IMR-90 (cell line): ENCODE data around the gene FEZ2. TPM values are rescaled to one million over a fixed set of nuclear protein-coding genes. Genes with fewer than 3 reads are reported as not detected.

Source experiments
- ATAC-seq: fragments of 200-7000 bp; cut with Tn5 transposase; 2 replicates; pipeline ENCODE4 v1.9.1; 2020; ENCODE audit warnings: low read depth, mild to moderate bottlenecking, moderate library complexity
- BruUV-seq: library from RNA; stranded (reverse); fragments of 400-500 nt; replicated peaks from 2 replicates; lab custom pipeline; 2021; lab: Mats Ljungman, UMichigan
- CTCF ChIA-PET: fragments of 300-600 bp; formaldehyde crosslinking; extraction: SDS; loops from one replicate; lab custom pipeline; 2021; ENCODE audit warnings: antibody characterized with exemption; lab: Yijun Ruan, JAX
- POLR2A ChIA-PET: fragments of 300-600 bp; sonication (Branson Sonifier 250); formaldehyde crosslinking; loops from one replicate; lab custom pipeline; 2022; ENCODE audit warnings: antibody characterized with exemption; ENCODE audit not compliant: unreplicated experiment; lab: Charles Lee
- DNase-seq: peaks from one replicate; pipeline ENCODE4 v3.0.0; 2013
- H2AFZ ChIP-seq: replicated peaks from 2 replicates; pipeline ENCODE3; 2013; ENCODE audit warnings: low read length, mild to moderate bottlenecking; ENCODE audit not compliant: poor library complexity
- H2AK5ac ChIP-seq: 2 replicates; pipeline ENCODE4 v1.6.1; 2013; ENCODE audit warnings: low read depth, low read length, inconsistent platforms
- H2AK9ac ChIP-seq: replicated peaks from 2 replicates; pipeline ENCODE3; 2013; ENCODE audit warnings: mild to moderate bottlenecking, low read depth, low read length, moderate library complexity; ENCODE audit not compliant: poor library complexity
- H2BK120ac ChIP-seq: 2 replicates; pipeline ENCODE4 v1.6.1; 2013; ENCODE audit warnings: low read depth, low read length, inconsistent platforms
- H2BK15ac ChIP-seq: 3 replicates; pipeline ENCODE4 v1.6.1; 2013; ENCODE audit warnings: low read depth, low read length, inconsistent platforms
- H2BK20ac ChIP-seq: 2 replicates; pipeline ENCODE4 v1.6.1; 2013; ENCODE audit warnings: low read depth, mild to moderate bottlenecking, inconsistent platforms, low read length, moderate library complexity
- H2BK5ac ChIP-seq: 2 replicates; pipeline ENCODE4 v1.6.1; 2013; ENCODE audit warnings: mild to moderate bottlenecking, low read depth, low read length, inconsistent platforms; ENCODE audit not compliant: poor library complexity, severe bottlenecking
- H3K14ac ChIP-seq: replicated peaks from 2 replicates; pipeline ENCODE4 v1.6.1; 2013; ENCODE audit warnings: low read depth, low read length, inconsistent platforms
- H3K18ac ChIP-seq: 2 replicates; pipeline ENCODE4 v1.6.1; 2013; ENCODE audit warnings: low read depth, low read length, control low read depth
- H3K23ac ChIP-seq: 2 replicates; pipeline ENCODE4 v1.6.1; 2013; ENCODE audit warnings: low read depth, low read length, inconsistent platforms
- H3K27ac ChIP-seq: 2 replicates; pipeline ENCODE4 v1.5.1; 2013; ENCODE audit warnings: mild to moderate bottlenecking, control low read depth, low read length; ENCODE audit not compliant: insufficient read depth
- H3K27me3 ChIP-seq: 2 replicates; pipeline ENCODE4 v1.6.1; 2013; ENCODE audit warnings: low read length; ENCODE audit not compliant: control insufficient read depth, insufficient read depth
- H3K36me3 ChIP-seq: 2 replicates; pipeline ENCODE4 v1.6.1; 2013; ENCODE audit warnings: low read length, mixed read lengths; ENCODE audit not compliant: control insufficient read depth, insufficient read depth
- H3K4ac ChIP-seq: 2 replicates; pipeline ENCODE4 v1.6.1; 2013; ENCODE audit warnings: low read depth, low read length, inconsistent platforms
- H3K4me1 ChIP-seq: 2 replicates; pipeline ENCODE4 v1.6.1; 2013; ENCODE audit warnings: low read length, mixed read lengths; ENCODE audit not compliant: control insufficient read depth, insufficient read depth
- H3K4me2 ChIP-seq: 2 replicates; pipeline ENCODE4 v1.6.1; 2013; ENCODE audit warnings: low read depth, mild to moderate bottlenecking, control low read depth, low read length, moderate library complexity
- H3K4me3 ChIP-seq: 2 replicates; pipeline ENCODE4 v1.5.1; 2013; ENCODE audit warnings: low read depth, mild to moderate bottlenecking, control low read depth, low read length, moderate library complexity; ENCODE audit not compliant: insufficient read depth
- H3K56ac ChIP-seq: 2 replicates; pipeline ENCODE4 v1.6.1; 2013; ENCODE audit warnings: low read length, inconsistent platforms; ENCODE audit not compliant: insufficient read depth; ENCODE audit errors: extremely low read depth
- H3K79me1 ChIP-seq, 2 experiments: 2 replicates each; pipeline ENCODE4 v1.6.1; 2013; ENCODE audit warnings: low read length in 2 of 2, inconsistent platforms in 1 of 2, low read depth in 1 of 2
- H3K9ac ChIP-seq: 2 replicates; pipeline ENCODE4 v1.6.1; 2013; ENCODE audit warnings: low read depth, low read length, control low read depth
- H3K9me1 ChIP-seq: 2 replicates; pipeline ENCODE4 v1.6.1; 2013; ENCODE audit warnings: low read length, inconsistent platforms; ENCODE audit not compliant: insufficient read depth
- H3K9me3 ChIP-seq: 2 replicates; pipeline ENCODE4 v1.6.1; 2013; ENCODE audit warnings: low read length; ENCODE audit not compliant: control insufficient read depth, insufficient read depth
- H4K20me1 ChIP-seq: 2 replicates; pipeline ENCODE4 v1.6.1; 2013; ENCODE audit warnings: low read length, inconsistent platforms; ENCODE audit not compliant: insufficient read depth
- H4K5ac ChIP-seq: 2 replicates; pipeline ENCODE4 v1.6.1; 2013; ENCODE audit warnings: mild to moderate bottlenecking, low read depth, low read length, control low read depth
- H4K8ac ChIP-seq, 2 experiments: 2 replicates each; pipeline ENCODE4 v1.6.1; 2013; ENCODE audit warnings: low read depth in 2 of 2, low read length in 2 of 2, control low read depth in 1 of 2, inconsistent platforms in 1 of 2
- H4K91ac ChIP-seq: 2 replicates; pipeline ENCODE4 v1.6.1; 2013; ENCODE audit warnings: low read depth, low read length, inconsistent platforms; ENCODE audit not compliant: insufficient read depth
- CEBPB ChIP-seq: IDR thresholded peaks from 2 replicates; pipeline ENCODE4 v1.6.1; 2012; ENCODE audit warnings: low read depth, low read length, improper control_type of control experiment
- ELK1 ChIP-seq: fragments of 150-350 bp; IDR thresholded peaks from 2 replicates; pipeline ENCODE4 v1.6.1; 2016; ENCODE audit warnings: low read depth, mild to moderate bottlenecking, low read length, moderate library complexity, borderline replicate concordance
- MAFK ChIP-seq: IDR thresholded peaks from 2 replicates; pipeline ENCODE4 v1.6.1; 2012; ENCODE audit warnings: low read depth, low read length, improper control_type of control experiment
- MAZ ChIP-seq: IDR thresholded peaks from 2 replicates; pipeline ENCODE4 v1.6.1; 2012; ENCODE audit warnings: low read depth, mild to moderate bottlenecking, low read length, improper control_type of control experiment, moderate library complexity, borderline replicate concordance
- RAD21 ChIP-seq: IDR thresholded peaks from 2 replicates; pipeline ENCODE4 v1.6.1; 2012; ENCODE audit warnings: low read length, improper control_type of control experiment
- WGBS, 2 experiments: methylation state at CpG; one replicate each; pipeline versions ENCODE4 v1.1.5 to v1.1.7; 2013; ENCODE audit warnings: missing lambda C conversion rate in 2 of 2; ENCODE audit not compliant: insufficient read length in 1 of 2; ENCODE audit errors: extremely low coverage in 2 of 2; 5-methylcytosine and 5-hydroxymethylcytosine counted together
- dilution Hi-C: fragments of 300-500 bp; cut with HindIII; formaldehyde crosslinking; loops from one replicate; pipeline ENCODE4 v1.14.3; 2018; ENCODE audit warnings: low sequenced_read_pairs; ENCODE audit not compliant: unreplicated experiment
- in situ Hi-C: fragments of 300-500 bp; cut with MboI; formaldehyde crosslinking; loops from 3 replicates; pipeline ENCODE4 v1.14.3; 2019; ENCODE audit warnings: low sequenced_read_pairs, inconsistent platforms, mixed read lengths
- intact Hi-C: fragments of 100-400 bp; cut with micrococcal nuclease; formaldehyde crosslinking; loops from 2 replicates; pipeline ENCODE4 v1.10.0; 2022
- polyA plus RNA-seq, 3 experiments: library from polyadenylated mRNA; depleted of rRNA; stranded (reverse); fragments of >200 nt; gene quantifications; 2 replicates each; pipeline ENCODE4 v1.2.3, GENCODE V29; 2012; ENCODE audit warnings: low replicate concordance in 1 of 3
- total RNA-seq: library from RNA; depleted of rRNA; stranded (reverse); fragments of >200 nt; gene quantifications from 2 replicates; pipeline ENCODE4 v1.2.3, GENCODE V29; 2012

The FEZ2 gene
- total and polyA plus RNA-seq, 2 of the 4 experiments (the other 2 are of a cell fraction), result 19.4 to 31.6 TPM

GRCh38 chr2:36578343-36579296 is 19.3 kb downstream of the FEZ2 start:
- in situ Hi-C loops, result no loop called here

More at GRCh38 chr2:36578343-36579296, 19.3 kb downstream of the FEZ2 start:
- H3K9me3 ChIP-seq, result no peaks in the 10 kb centered on the region
- H2BK20ac ChIP-seq, result no peak overlapping the region
- H2BK5ac ChIP-seq, result peak overlapping the region; percentile 11
- peaks cover 25 to 53% of the 10 kb centered on the region in 2 experiments for H3K79me1 ChIP-seq
- H3K9me1 ChIP-seq, result no peaks in the 10 kb centered on the region; the same call in 1 of the 2 replicates
- BruUV-seq, result no TSS peak
- POLR2A ChIA-PET, result no interaction called here
- H3K4ac ChIP-seq, result no peak overlapping the region
- no peak overlapping the region for H3K14ac ChIP-seq
- dilution Hi-C loops (no loop called here), intact Hi-C loops (no loop called here)
- CTCF ChIA-PET, result no interaction called here
- H3K9ac ChIP-seq, result no peak overlapping the region
- H3K4me3 ChIP-seq, result no peak overlapping the region
- no peak overlapping the region for H4K8ac ChIP-seq
- no peaks in the 10 kb centered on the region for H3K4me1 ChIP-seq
- peaks cover 40% of the 10 kb centered on the region for H3K36me3 ChIP-seq
- 100% methylated on average over 3 of the region's 10 CpGs; no CpG with 5 or more reads in 1 of the 2 experiments for WGBS, 2 experiments
- no peak overlapping the region for H3K23ac ChIP-seq
- H3K56ac ChIP-seq, result no peak overlapping the region
- TF ChIP-seq MAFK (no peak), ELK1 (no peak), RAD21 (no peak), CEBPB (no peak), MAZ (no peak)
- H3K18ac ChIP-seq, result no peak overlapping the region
- DNase-seq (no peak), ATAC-seq (no peak)
- H4K5ac ChIP-seq, result no peak overlapping the region
- H2BK15ac ChIP-seq, result no peak overlapping the region
- no peaks in the 10 kb centered on the region for H3K27me3 ChIP-seq
- H4K91ac ChIP-seq, result no peak overlapping the region
- H2AK9ac ChIP-seq, result no peak overlapping the region
- no peak overlapping the region for H2AFZ ChIP-seq
- no peak overlapping the region for H2BK120ac ChIP-seq
- H3K4me2 ChIP-seq, result no peak overlapping the region
- H3K27ac ChIP-seq, result no peak overlapping the region
- 0 out of 2 replicates have a peak overlapping the region, but pooled peaks have one; percentile 18 for H2AK5ac ChIP-seq
- H4K20me1 ChIP-seq, result no peaks in the 10 kb centered on the region
